GM12874 (cell line): ENCODE results near the gene ANXA7.

ENCODE experiments used
- CTCF ChIP-seq: IDR thresholded peaks from 2 replicates; pipeline ENCODE4 v1.5.1; 2011; ENCODE audit warnings: low read depth, mild to moderate bottlenecking, control low read depth, low read length, moderate library complexity; ENCODE audit not compliant: insufficient read depth

ANXA7 gene

GRCh38 chr10:73333202-73333601 lies 80.7 kb downstream of the ANXA7 start:
- no peak for TF ChIP-seq CTCF

- TF ChIP-seq CTCF, result no peak
Observed at GRCh38 chr10:73332379-73332778, 81.5 kb downstream of the ANXA7 start.
